ENCODE results near the gene LRRC25. TPM values are rescaled to one million over a fixed set of nuclear protein-coding genes. Genes with fewer than 3 reads are reported as not detected.

Gene LRRC25
- polyA plus RNA-seq, 1 donor from 2014 or later: not detected

DNA sequence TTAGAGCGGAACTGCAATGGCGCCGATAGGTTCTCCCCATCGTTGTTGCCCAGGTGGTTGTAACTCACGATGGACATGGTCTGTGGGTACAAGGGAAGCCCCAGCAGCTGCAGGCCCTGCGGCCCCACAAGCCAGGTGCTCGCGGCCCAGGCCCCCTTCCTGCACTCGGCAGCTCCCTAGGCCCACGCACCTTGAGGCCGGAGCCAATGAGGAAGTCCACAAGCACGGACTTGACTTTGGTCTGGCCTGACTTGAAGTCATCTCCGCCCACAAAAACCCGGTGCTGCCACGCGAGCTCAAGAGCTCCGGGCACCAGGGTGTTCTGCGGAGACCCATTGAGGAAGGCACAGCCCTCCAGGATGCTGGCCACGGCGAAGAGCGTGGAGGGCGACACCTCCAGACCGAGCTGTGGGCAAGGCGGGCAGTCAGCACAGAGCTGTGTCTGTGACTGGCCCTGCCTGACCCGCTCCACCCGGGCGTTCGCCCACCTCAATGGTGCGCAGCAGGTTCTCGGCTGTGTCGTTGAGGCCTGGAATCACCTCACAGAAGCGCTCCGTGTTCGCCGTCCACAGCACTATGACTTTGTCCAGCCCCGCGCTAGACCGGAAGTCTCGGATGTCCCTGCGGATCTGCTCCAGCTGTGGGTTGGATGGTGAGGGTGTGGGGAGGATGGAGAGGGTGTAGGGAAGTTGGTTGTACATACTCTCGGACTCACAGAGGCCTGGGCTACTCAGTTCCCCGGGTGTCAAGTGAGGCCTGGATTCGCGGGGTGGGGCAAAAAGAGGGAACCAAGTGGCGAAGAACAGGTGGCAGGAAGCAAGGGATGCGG lies 38.6 kb upstream of the LRRC25 start (continued):
- TF ChIP-seq, protein P1, sequence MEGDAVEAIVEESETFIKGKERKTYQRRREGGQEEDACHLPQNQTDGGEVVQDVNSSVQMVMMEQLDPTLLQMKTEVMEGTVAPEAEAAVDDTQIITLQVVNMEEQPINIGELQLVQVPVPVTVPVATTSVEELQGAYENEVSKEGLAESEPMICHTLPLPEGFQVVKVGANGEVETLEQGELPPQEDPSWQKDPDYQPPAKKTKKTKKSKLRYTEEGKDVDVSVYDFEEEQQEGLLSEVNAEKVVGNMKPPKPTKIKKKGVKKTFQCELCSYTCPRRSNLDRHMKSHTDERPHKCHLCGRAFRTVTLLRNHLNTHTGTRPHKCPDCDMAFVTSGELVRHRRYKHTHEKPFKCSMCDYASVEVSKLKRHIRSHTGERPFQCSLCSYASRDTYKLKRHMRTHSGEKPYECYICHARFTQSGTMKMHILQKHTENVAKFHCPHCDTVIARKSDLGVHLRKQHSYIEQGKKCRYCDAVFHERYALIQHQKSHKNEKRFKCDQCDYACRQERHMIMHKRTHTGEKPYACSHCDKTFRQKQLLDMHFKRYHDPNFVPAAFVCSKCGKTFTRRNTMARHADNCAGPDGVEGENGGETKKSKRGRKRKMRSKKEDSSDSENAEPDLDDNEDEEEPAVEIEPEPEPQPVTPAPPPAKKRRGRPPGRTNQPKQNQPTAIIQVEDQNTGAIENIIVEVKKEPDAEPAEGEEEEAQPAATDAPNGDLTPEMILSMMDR (IDR thresholded peaks at IDR 0.05; ENCODE audit: poor library complexity, severe bottlenecking): no peak
- no peak for TF ChIP-seq MXI1 (conservative IDR thresholded peaks at IDR 0.05; ENCODE audit: poor library complexity, severe bottlenecking)

DNA sequence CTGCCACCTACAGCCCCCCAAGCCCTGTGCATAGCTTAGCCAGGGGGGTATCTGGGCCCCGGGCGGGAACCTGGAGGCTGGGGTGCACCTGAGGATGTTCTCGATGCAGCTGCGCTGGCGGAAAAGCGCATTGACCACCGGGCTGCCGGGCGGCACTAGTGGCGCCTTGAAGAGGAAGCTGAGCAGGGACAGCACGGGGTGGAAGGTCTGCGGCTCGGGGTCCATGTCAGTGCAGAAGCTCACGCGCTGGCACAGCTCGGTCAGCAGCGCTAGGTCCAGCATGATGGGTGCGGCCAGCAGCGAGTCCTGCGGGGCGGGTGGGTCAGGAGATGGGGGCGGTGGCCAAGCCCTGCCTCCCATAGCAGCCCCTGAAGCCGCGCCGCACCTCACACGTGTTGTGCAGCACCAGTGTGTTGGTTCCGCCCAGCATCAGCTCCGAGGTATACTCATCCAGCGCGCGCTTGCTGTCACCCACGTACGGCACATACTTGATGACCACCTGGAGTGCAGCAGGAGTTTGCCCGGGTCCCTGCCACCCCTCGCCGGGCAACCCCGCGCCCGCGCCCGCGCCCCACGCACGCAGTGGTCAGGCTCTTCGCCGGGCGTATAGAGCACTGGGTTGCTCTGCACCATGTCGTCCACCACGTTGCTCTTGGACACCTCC lies 37.9 kb upstream of the LRRC25 start:
- H2AFZ ChIP-seq (ENCODE audit: low read depth, low read length): no peak overlapping the region
- TF ChIP-seq TAF1 (IDR thresholded peaks at IDR 0.05; ENCODE audit: low read depth) (no peak), POLR2AphosphoS5 (IDR thresholded peaks at IDR 0.05) (no peak), SMC3 (conservative IDR thresholded peaks at IDR 0.05; ENCODE audit: poor library complexity) (no peak), MXI1 (conservative IDR thresholded peaks at IDR 0.05; ENCODE audit: poor library complexity, severe bottlenecking) (no peak), RAD21 (conservative IDR thresholded peaks at IDR 0.05) (no peak), EP300 (conservative IDR thresholded peaks at IDR 0.05; ENCODE audit: poor library complexity, severe bottlenecking) (no peak), EZH2 (IDR thresholded peaks at IDR 0.05; ENCODE audit: borderline replicate concordance, insufficient read depth, low read length, poor library complexity, severe bottlenecking) (no peak)
- TF ChIP-seq, protein P1 (IDR thresholded peaks at IDR 0.05; ENCODE audit: poor library complexity, severe bottlenecking): no peak
- TF ChIP-seq, protein P2, sequence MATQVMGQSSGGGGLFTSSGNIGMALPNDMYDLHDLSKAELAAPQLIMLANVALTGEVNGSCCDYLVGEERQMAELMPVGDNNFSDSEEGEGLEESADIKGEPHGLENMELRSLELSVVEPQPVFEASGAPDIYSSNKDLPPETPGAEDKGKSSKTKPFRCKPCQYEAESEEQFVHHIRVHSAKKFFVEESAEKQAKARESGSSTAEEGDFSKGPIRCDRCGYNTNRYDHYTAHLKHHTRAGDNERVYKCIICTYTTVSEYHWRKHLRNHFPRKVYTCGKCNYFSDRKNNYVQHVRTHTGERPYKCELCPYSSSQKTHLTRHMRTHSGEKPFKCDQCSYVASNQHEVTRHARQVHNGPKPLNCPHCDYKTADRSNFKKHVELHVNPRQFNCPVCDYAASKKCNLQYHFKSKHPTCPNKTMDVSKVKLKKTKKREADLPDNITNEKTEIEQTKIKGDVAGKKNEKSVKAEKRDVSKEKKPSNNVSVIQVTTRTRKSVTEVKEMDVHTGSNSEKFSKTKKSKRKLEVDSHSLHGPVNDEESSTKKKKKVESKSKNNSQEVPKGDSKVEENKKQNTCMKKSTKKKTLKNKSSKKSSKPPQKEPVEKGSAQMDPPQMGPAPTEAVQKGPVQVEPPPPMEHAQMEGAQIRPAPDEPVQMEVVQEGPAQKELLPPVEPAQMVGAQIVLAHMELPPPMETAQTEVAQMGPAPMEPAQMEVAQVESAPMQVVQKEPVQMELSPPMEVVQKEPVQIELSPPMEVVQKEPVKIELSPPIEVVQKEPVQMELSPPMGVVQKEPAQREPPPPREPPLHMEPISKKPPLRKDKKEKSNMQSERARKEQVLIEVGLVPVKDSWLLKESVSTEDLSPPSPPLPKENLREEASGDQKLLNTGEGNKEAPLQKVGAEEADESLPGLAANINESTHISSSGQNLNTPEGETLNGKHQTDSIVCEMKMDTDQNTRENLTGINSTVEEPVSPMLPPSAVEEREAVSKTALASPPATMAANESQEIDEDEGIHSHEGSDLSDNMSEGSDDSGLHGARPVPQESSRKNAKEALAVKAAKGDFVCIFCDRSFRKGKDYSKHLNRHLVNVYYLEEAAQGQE (IDR thresholded peaks at IDR 0.05; ENCODE audit: borderline replicate concordance): no peak
- H3K27ac ChIP-seq (ENCODE audit: low read length): no peak overlapping the region

More for the DNA sequence above, 37.9 kb upstream of the LRRC25 start:
- Histone ChIP-seq H3K4me2 (ENCODE audit: low read length) (no peak overlapping the region), H3K36me3 (ENCODE audit: insufficient read depth, low read length) (no peaks in the 10 kb centered on the region), H3K9me2 (ENCODE audit: insufficient read depth, low read length) (no peaks in the 10 kb centered on the region), H3K79me2 (replicated peaks; ENCODE audit: insufficient read depth, low read length) (no peaks in the 10 kb centered on the region), H3F3A (ENCODE audit: insufficient read depth, low read length, poor library complexity, severe bottlenecking) (peaks cover 3% of the 10 kb centered on the region), H3K9ac (ENCODE audit: low read length) (no peak overlapping the region), H3K9me3 (ENCODE audit: low read length) (no peaks in the 10 kb centered on the region), H3K27me3 (ENCODE audit: insufficient read depth, low read depth, low read length) (no peaks in the 10 kb centered on the region), H4K20me1 (ENCODE audit: insufficient read depth) (no peaks in the 10 kb centered on the region), H3K4me3 (ENCODE audit: low read length) (no peak overlapping the region)

Data from neural cell (in vitro differentiated cells).